Measurements from ENCODE around the gene LMOD2.
A peak's percentile ranks its signal among the peaks of the same experiment; 100 is the strongest.

Gene LMOD2

GRCh38 chr7:123674399-123675180 is 18.9 kb downstream of the LMOD2 start:
- no peak for DNase-seq

- DNase-seq: peak; percentile 7
Observed at GRCh38 chr7:123675181-123675473, 19.5 kb downstream of the LMOD2 start.

- DNase-seq: no peak
Observed at GRCh38 chr7:123677061-123677715, 21.5 kb downstream of the LMOD2 start.

- DNase-seq: no peak
Observed at GRCh38 chr7:123679614-123680013, 23.9 kb downstream of the LMOD2 start.

- no peak for DNase-seq
Observed at GRCh38 chr7:123680580-123680979, 24.9 kb downstream of the LMOD2 start.

GRCh38 chr7:123681561-123681960 is 25.9 kb downstream of the LMOD2 start:
- no peak for DNase-seq

- DNase-seq: peak; percentile 59
Observed at GRCh38 chr7:123682690-123683089, 27.0 kb downstream of the LMOD2 start.

GRCh38 chr7:123687161-123687560 is 31.5 kb downstream of the LMOD2 start:
- DNase-seq: no peak

- no peak for DNase-seq
Observed at GRCh38 chr7:123687727-123688126, 32.1 kb downstream of the LMOD2 start.

GRCh38 chr7:123689250-123689649 is 33.6 kb downstream of the LMOD2 start:
- DNase-seq: no peak

- DNase-seq: no peak
Observed at GRCh38 chr7:123690550-123690949, 34.9 kb downstream of the LMOD2 start.

- no peak for DNase-seq
Observed at GRCh38 chr7:123692471-123692877, 36.8 kb downstream of the LMOD2 start.

GRCh38 chr7:123695944-123696677 is 40.4 kb downstream of the LMOD2 start:
- no peak for DNase-seq

GRCh38 chr7:123705211-123705901 is 49.7 kb downstream of the LMOD2 start:
- no peak for DNase-seq

GRCh38 chr7:123709525-123709924 is 53.9 kb downstream of the LMOD2 start:
- DNase-seq: no peak

GRCh38 chr7:123710683-123711082 is 55.0 kb downstream of the LMOD2 start:
- DNase-seq: no peak

GRCh38 chr7:123711832-123712293 is 56.2 kb downstream of the LMOD2 start:
- DNase-seq: peak; percentile 48

- DNase-seq: peak; percentile 25
Observed at GRCh38 chr7:123712619-123713018, 57.0 kb downstream of the LMOD2 start.

Data from suppressor macrophage treated with lipopolysaccharide for 4 hours (primary cell).